ENCODE measurements around the gene OR5AL1.
"Not testable (repeated sequence)": the region's sequence is repeated elsewhere in the genome, so short reads cannot be mapped to it uniquely, and the experiment has no call there.

OR5AL1 gene

GRCh38 chr11:56412396-56412795, at the start of gene OR5AL1:
OR5AL1 (plus strand) TSS chr11:56412696.
- no peak for DNase-seq

DNA sequence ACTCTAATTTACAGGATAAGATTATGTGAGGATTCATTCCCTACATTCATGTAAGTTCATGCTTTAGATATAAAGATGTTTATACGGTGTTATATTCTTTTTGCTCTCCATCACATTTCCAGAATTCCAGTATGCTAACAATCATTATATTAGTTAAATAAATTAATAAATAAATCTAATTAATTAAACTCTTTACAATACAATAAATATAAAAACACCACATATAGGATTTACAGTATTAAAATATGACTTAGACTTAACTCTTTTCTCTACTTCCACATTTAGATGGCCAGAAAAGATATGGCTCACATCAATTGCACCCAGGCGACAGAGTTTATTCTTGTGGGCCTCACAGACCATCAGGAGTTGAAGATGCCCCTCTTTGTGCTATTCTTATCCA, 37.2 kb upstream of the OR5AL1 start, which contains the start of gene OR8U1:
OR8U1 (plus strand) TSS at position 301 of the 400 bp plus-strand sequence; CDS start at position 301, 0 bp downstream.
- DNase-seq: no peak

GRCh38 chr11:56380120-56380519, 32.4 kb upstream of the OR5AL1 start:
- DNase-seq: no peak

GRCh38 chr11:56394381-56394780, 18.1 kb upstream of the OR5AL1 start:
- no peak for DNase-seq

GRCh38 chr11:56396047-56396446, 16.4 kb upstream of the OR5AL1 start:
- DNase-seq: no peak

DNA sequence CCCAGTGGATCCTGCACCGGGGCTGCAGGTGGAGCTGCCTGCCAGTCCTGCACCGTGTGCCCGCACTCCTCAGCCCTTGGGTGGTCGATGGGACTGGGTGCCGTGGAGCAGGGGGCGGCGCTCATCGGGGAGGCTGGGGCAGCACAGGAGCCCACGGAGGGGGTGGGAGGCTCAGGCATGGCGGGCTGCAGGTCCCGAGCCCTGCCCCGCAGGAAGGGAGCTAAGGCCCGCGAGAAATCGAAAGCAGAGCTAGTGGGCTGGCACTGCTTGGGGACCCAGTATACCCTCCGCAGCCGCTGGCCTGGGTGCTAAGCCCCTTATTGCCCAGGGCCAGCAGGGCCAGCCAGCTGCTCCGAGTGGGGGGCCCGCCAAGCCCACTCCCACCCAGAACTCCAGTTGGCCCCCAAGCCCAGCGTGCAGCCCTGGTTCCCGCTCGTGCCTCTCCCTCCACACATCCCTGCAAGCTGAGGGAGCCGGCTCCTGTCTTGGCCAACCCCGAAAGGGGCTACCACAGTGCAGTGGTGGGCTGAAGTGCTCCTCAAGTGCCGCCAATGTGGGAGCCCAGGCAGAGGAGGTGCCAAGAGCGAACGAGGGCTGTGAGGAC, 10.5 kb upstream of the OR5AL1 start:
- not testable (repeated sequence) for DNase-seq

GRCh38 chr11:56404393-56404792, 8.1 kb upstream of the OR5AL1 start:
- no peak for DNase-seq

GRCh38 chr11:56410801-56411200, 1.7 kb upstream of the OR5AL1 start:
- no peak for DNase-seq

DNA sequence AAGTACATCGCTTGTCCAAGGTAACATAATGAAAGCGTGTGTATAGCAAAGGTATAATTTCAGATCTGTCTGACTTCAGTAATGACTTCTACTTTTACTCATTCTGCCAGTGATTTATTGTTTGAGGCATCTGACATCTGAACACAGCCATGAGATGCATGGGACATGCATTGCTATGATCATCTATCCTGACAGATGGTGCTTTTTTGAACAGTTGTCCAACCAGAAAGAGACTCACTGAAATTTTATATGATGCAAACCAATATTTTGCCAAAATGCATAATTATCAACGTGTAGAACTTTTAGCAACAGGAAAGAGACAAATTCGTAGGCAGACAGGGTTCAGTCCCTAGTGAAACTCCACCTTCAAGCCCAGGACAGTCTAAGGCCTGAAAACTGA, 41.0 kb downstream of the OR5AL1 start:
- DNase-seq: no peak

DNA sequence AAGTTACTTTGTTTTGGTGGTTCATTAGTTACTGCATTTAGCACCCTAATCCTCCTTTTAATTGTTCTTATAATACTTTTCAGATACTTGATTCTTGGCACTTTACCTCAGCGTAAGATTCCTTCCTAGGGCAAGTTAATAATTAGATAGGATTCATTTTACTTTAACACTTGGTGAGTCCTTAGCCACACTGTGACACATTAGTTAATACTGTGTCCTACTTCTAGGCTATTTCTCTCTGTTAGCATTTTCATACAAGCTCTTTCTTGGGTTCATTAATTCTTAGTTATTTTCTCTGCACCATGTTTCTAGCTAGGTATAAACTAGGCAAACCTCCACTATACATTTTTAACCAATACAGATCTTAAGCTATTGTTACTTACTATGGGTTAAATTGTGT, 44.6 kb downstream of the OR5AL1 start:
- DNase-seq: no peak

Data from NCI-H2171 (cell line).